Panc1 (cell line): ENCODE data around the gene MTF2. TPM values are rescaled to one million over a fixed set of nuclear protein-coding genes. Genes with fewer than 3 reads are reported as not detected.

Experiments
- ATAC-seq: fragments of 200-7000 bp; cut with Tn5 transposase; 2 replicates; pipeline ENCODE4 v1.9.1; 2020; ENCODE audit warnings: mild to moderate bottlenecking, moderate library complexity
- BruUV-seq: library from RNA; stranded (reverse); fragments of 400-500 nt; replicated peaks from 2 replicates; lab custom pipeline; 2021; lab: Mats Ljungman, UMichigan
- CTCF ChIA-PET: fragments of 300-600 bp; sonication (Branson Sonifier 250); formaldehyde crosslinking; loops from one replicate; lab custom pipeline; 2022; ENCODE audit warnings: antibody characterized with exemption; lab: Charles Lee
- POLR2A ChIA-PET: fragments of 300-600 bp; sonication (Branson Sonifier 250); formaldehyde crosslinking; loops from one replicate; lab custom pipeline; 2022; ENCODE audit warnings: antibody characterized with exemption; lab: Charles Lee
- DNase-seq: peaks from one replicate; pipeline ENCODE4 v3.0.0-alpha.2; 2010; ENCODE audit warnings: low read depth, low spot score
- H3K27ac ChIP-seq: 2 replicates; pipeline ENCODE4 v1.5.1; 2011; ENCODE audit warnings: mild to moderate bottlenecking, low read length, inconsistent platforms
- H3K27me3 ChIP-seq: fragments of 200-500 bp; sonication (Bioruptor generic); 2 replicates; pipeline ENCODE4 v1.6.0; 2014; ENCODE audit warnings: low read length, inconsistent platforms; ENCODE audit not compliant: control insufficient read depth, insufficient read depth
- H3K36me3 ChIP-seq: fragments of 200-500 bp; sonication (Bioruptor generic); 2 replicates; pipeline ENCODE4 v1.5.1; 2014; ENCODE audit warnings: inconsistent platforms, mild to moderate bottlenecking, low read length, moderate library complexity; ENCODE audit not compliant: control insufficient read depth, insufficient read depth
- H3K4me1 ChIP-seq: 2 replicates; pipeline ENCODE4 v1.5.1; 2011; ENCODE audit warnings: inconsistent platforms, mild to moderate bottlenecking, low read length, moderate library complexity; ENCODE audit not compliant: control insufficient read depth, insufficient read depth
- H3K4me3 ChIP-seq, 2 experiments: 2 replicates each; pipeline ENCODE4 v1.5.1; 2011 to 2012; ENCODE audit warnings: low read depth in 2 of 2, low read length in 2 of 2, mild to moderate bottlenecking in 2 of 2, inconsistent platforms in 1 of 2, moderate library complexity in 1 of 2
- H3K9me3 ChIP-seq: fragments of 200-500 bp; sonication (Bioruptor generic); 2 replicates; pipeline ENCODE4 v1.5.1; 2014; ENCODE audit warnings: low read depth, mild to moderate bottlenecking, inconsistent platforms, low read length, moderate library complexity; ENCODE audit not compliant: control insufficient read depth, insufficient read depth
- CTCF ChIP-seq: fragments of 450-650 bp; IDR thresholded peaks from 2 replicates; pipeline ENCODE4 v1.5.1; 2017; ENCODE audit warnings: mild to moderate bottlenecking
- POLR2AphosphoS5 ChIP-seq: IDR thresholded peaks from 2 replicates; pipeline ENCODE4 v1.6.1; 2012; ENCODE audit warnings: mild to moderate bottlenecking, low read depth, low read length, moderate library complexity
- REST ChIP-seq, 2 experiments: IDR thresholded peaks; 2 replicates each; pipeline ENCODE4 v1.6.1; 2011 to 2012; ENCODE audit warnings: low read depth in 2 of 2, control low read depth in 1 of 2, low read length in 1 of 2, mild to moderate bottlenecking in 1 of 2, moderate library complexity in 1 of 2; ENCODE audit not compliant: insufficient read depth in 1 of 2
- SIN3A ChIP-seq: IDR thresholded peaks from 2 replicates; pipeline ENCODE4 v1.6.1; 2012; ENCODE audit warnings: low read depth, mild to moderate bottlenecking, low read length, moderate library complexity, borderline replicate concordance; ENCODE audit not compliant: insufficient read depth
- TCF7L2 ChIP-seq: IDR thresholded peaks from 2 replicates; pipeline ENCODE4 v1.6.1; 2011; ENCODE audit warnings: mild to moderate bottlenecking, low read depth, low read length, inconsistent platforms
- in situ Hi-C: cut with HindIII; loops from 2 replicates; pipeline ENCODE4 v1.10.0; 2016; ENCODE audit warnings: low sequenced_read_pairs, low pct_unique_long_range_greater_than_20kb
- intact Hi-C: fragments of 100-400 bp; cut with micrococcal nuclease; formaldehyde crosslinking; loops from one replicate; pipeline ENCODE4 v1.10.0; 2022; ENCODE audit not compliant: unreplicated experiment
- total RNA-seq: library from RNA; stranded (reverse); gene quantifications from one replicate; pipeline ENCODE4 v1.2.1, GENCODE V29; 2021; ENCODE audit not compliant: unreplicated experiment

The MTF2 gene
- total RNA-seq, 1 experiment from 2014 or later = 24.8 TPM

GRCh38 chr1:93109578-93109977 is 30.5 kb downstream of the MTF2 start:
- H3K9me3 ChIP-seq = no peaks in the 10 kb centered on the region
- peaks cover under 1% of the 10 kb centered on the region; the same call in 1 of the 2 replicates for H3K36me3 ChIP-seq
- no peak overlapping the region for H3K27ac ChIP-seq
- BruUV-seq = no TSS peak
- in situ Hi-C loops (no loop called here), intact Hi-C loops (no loop called here)
- no peak for DNase-seq
- ATAC-seq = no peak
- ChIA-PET POLR2A (no interaction called here), CTCF (no interaction called here)
- no peaks in the 10 kb centered on the region for H3K4me1 ChIP-seq
- TF ChIP-seq POLR2AphosphoS5 (no peak), CTCF (no peak), TCF7L2 (no peak), REST (IDR thresholded peaks at IDR 0.05; ENCODE audit: insufficient read depth in 1 of 2, low read depth in 2 of 2, low read length in 1 of 2) (no peak), SIN3A (no peak)
- no peak overlapping the region for H3K4me3 ChIP-seq
- no peaks in the 10 kb centered on the region for H3K27me3 ChIP-seq

GRCh38 chr1:93111065-93111464 is 32.0 kb downstream of the MTF2 start:
- Histone ChIP-seq H3K4me3 (no peak overlapping the region), H3K27me3 (no peaks in the 10 kb centered on the region), H3K4me1 (no peaks in the 10 kb centered on the region), H3K9me3 (no peaks in the 10 kb centered on the region), H3K27ac (no peak overlapping the region), H3K36me3 (peaks cover 6% of the 10 kb centered on the region; the same call in 1 of the 2 replicates)
- ATAC-seq (no peak), DNase-seq (no peak)
- no peak for TF ChIP-seq CTCF
- TF ChIP-seq SIN3A = no peak
- TF ChIP-seq REST (IDR thresholded peaks at IDR 0.05; ENCODE audit: insufficient read depth in 1 of 2, low read depth in 2 of 2, low read length in 1 of 2) = no peak
- TF ChIP-seq TCF7L2 = no peak
- no peak for TF ChIP-seq POLR2AphosphoS5
- no TSS peak for BruUV-seq
- ChIA-PET POLR2A (no interaction called here), CTCF (no interaction called here)
- in situ Hi-C loops (no loop called here), intact Hi-C loops (no loop called here)
